HG03064 (cell line): ENCODE measurements around the gene KRTAP4-9.
"Not testable (repeated sequence)": the region's sequence is repeated elsewhere in the genome, so short reads cannot be mapped to it uniquely, and the experiment has no call there.

Experiments used
- ATAC-seq: cut with Tn5 transposase; IDR thresholded peaks from one replicate; pipeline ENCODE4 v1.9.1; 2021; ENCODE audit warnings: low read depth; ENCODE audit not compliant: unreplicated experiment

KRTAP4-9 gene

GRCh38 chr17:41096055-41096454, 9.1 kb upstream of the KRTAP4-9 start:
- no peak for ATAC-seq

- no peak for ATAC-seq
These were observed 7.1 kb upstream of the KRTAP4-9 start, which contains the start of gene KRTAP4-8 for GRCh38 chr17:41098042-41098441. Gene KRTAP4-8, minus strand, starts transcription at chr17:41098142. Its CDS starts 58 bp downstream, at chr17:41098084.

GRCh38 chr17:41098481-41098880, 6.7 kb upstream of the KRTAP4-9 start:
- no peak for ATAC-seq

- not testable (repeated sequence) for ATAC-seq
These were observed 5.3 kb upstream of the KRTAP4-9 start for GRCh38 chr17:41099682-41100480.

- ATAC-seq, result no peak
These were observed 3.5 kb upstream of the KRTAP4-9 start, which contains the start of gene KRTAP4-16 for GRCh38 chr17:41101586-41102259. Gene KRTAP4-16, minus strand, starts transcription at chr17:41102209. Its CDS starts 0 bp downstream, at chr17:41102209.

GRCh38 chr17:41103896-41104295, 1.3 kb upstream of the KRTAP4-9 start:
- ATAC-seq, result no peak

- ATAC-seq, result not testable (repeated sequence)
These were observed 677 bp upstream of the KRTAP4-9 start for GRCh38 chr17:41104386-41105038.

- no peak for ATAC-seq
These were observed 2.8 kb downstream of the KRTAP4-9 start for GRCh38 chr17:41107941-41108450.

GRCh38 chr17:41108728-41109386, 3.7 kb downstream of the KRTAP4-9 start:
- not testable (repeated sequence) for ATAC-seq

GRCh38 chr17:41111151-41111885, 6.1 kb downstream of the KRTAP4-9 start:
- ATAC-seq, result no peak

- no peak for ATAC-seq
These were observed 11.1 kb downstream of the KRTAP4-9 start for GRCh38 chr17:41116297-41116696.

- not testable (repeated sequence) for ATAC-seq
These were observed 12.7 kb downstream of the KRTAP4-9 start, which contains the start of gene KRTAP4-11 for GRCh38 chr17:41117846-41118386. Gene KRTAP4-11, minus strand, starts transcription at chr17:41118373. Its CDS starts 58 bp downstream, at chr17:41118315.

GRCh38 chr17:41118721-41119120, 13.5 kb downstream of the KRTAP4-9 start:
- ATAC-seq, result no peak

- ATAC-seq, result not testable (repeated sequence)
These were observed 14.8 kb downstream of the KRTAP4-9 start for GRCh38 chr17:41119696-41120690.

- ATAC-seq, result no peak
These were observed 16.6 kb downstream of the KRTAP4-9 start for GRCh38 chr17:41121742-41122141.

GRCh38 chr17:41123292-41123990, 18.3 kb downstream of the KRTAP4-9 start:
- not testable (repeated sequence) for ATAC-seq

- not testable (repeated sequence) for ATAC-seq
These were observed 18.8 kb downstream of the KRTAP4-9 start, which contains the start of gene KRTAP4-12 for GRCh38 chr17:41123991-41124371. Gene KRTAP4-12, minus strand, starts transcription at chr17:41124182. Its CDS starts 60 bp downstream, at chr17:41124122.
